HEK293 (cell line): ENCODE results near the gene ADNP.

Experiments used
- CTCF ChIA-PET: fragments of 350-600 bp; formaldehyde crosslinking; extraction: SDS; loops from one replicate; lab custom pipeline; 2021; ENCODE audit warnings: antibody characterized with exemption; lab: Yijun Ruan, JAX
- POLR2A ChIA-PET: fragments of 300-600 bp; formaldehyde crosslinking; extraction: SDS; loops from one replicate; lab custom pipeline; 2020; ENCODE audit warnings: antibody characterized with exemption, inconsistent platforms; lab: Yijun Ruan, JAX
- H3K27ac ChIP-seq: fragments of 200-500 bp; sonication (Bioruptor generic); 2 replicates; pipeline ENCODE4 v1.5.1; 2014; ENCODE audit warnings: low read depth, low read length, control low read depth, inconsistent platforms; ENCODE audit errors: extremely low read depth
- H3K36me3 ChIP-seq, 2 experiments: fragments of 200-500 bp in 1 of 2; sonication (Bioruptor generic) in 1 of 2; 1 replicate in 1 of 2; 2 replicates in 1 of 2; pipeline ENCODE4 v1.5.1; 2014 to 2017; ENCODE audit warnings: inconsistent platforms in 2 of 2, low read length in 2 of 2; ENCODE audit not compliant: control insufficient read depth in 2 of 2, insufficient read depth in 1 of 2
- H3K4me1 ChIP-seq: fragments of 200-500 bp; sonication (Bioruptor generic); 2 replicates; pipeline ENCODE4 v1.5.1; 2014; ENCODE audit warnings: mild to moderate bottlenecking, low read length, inconsistent platforms; ENCODE audit not compliant: control insufficient read depth, insufficient read depth
- H3K4me3 ChIP-seq: 2 replicates; pipeline ENCODE4 v1.5.1; 2011; ENCODE audit warnings: low read depth, mild to moderate bottlenecking, control low read depth, low read length, moderate library complexity
- H3K9me3 ChIP-seq: fragments of 200-500 bp; sonication (Bioruptor generic); 2 replicates; pipeline ENCODE4 v1.5.1; 2014; ENCODE audit warnings: low read depth, low read length, inconsistent platforms; ENCODE audit not compliant: control insufficient read depth, insufficient read depth
- AEBP2 ChIP-seq: fragments of 450-650 bp; formaldehyde crosslinking; IDR thresholded peaks from 2 replicates; pipeline ENCODE4 v1.5.1; 2016; ENCODE audit warnings: missing biosample characterization, missing genetic modification characterization, borderline replicate concordance
- BCL11A ChIP-seq: fragments of 450-650 bp; formaldehyde crosslinking; IDR thresholded peaks from 2 replicates; pipeline ENCODE4 v1.5.1; 2016; ENCODE audit warnings: low read depth, missing biosample characterization, missing genetic modification characterization
- HIC1 ChIP-seq: fragments of 450-650 bp; formaldehyde crosslinking; IDR thresholded peaks from 2 replicates; pipeline ENCODE4 v1.5.1; 2016; ENCODE audit warnings: missing biosample characterization, missing genetic modification characterization
- KLF9 ChIP-seq: fragments of 450-650 bp; formaldehyde crosslinking; IDR thresholded peaks from 2 replicates; pipeline ENCODE4 v1.5.1; 2016; ENCODE audit warnings: missing biosample characterization, missing genetic modification characterization, low read depth
- TCF7L2 ChIP-seq: IDR thresholded peaks from 2 replicates; pipeline ENCODE4 v1.6.1; 2011; ENCODE audit warnings: low read depth, mild to moderate bottlenecking, inconsistent platforms, low read length, moderate library complexity, borderline replicate concordance
- ZBTB11 ChIP-seq: fragments of 450-650 bp; formaldehyde crosslinking; conservative IDR thresholded peaks from 2 replicates; pipeline ENCODE4 v1.5.1; 2016; ENCODE audit warnings: low read depth, missing biosample characterization, missing genetic modification characterization
- ZBTB6 ChIP-seq: fragments of 450-650 bp; formaldehyde crosslinking; IDR thresholded peaks from 2 replicates; pipeline ENCODE4 v1.5.1; 2017; ENCODE audit warnings: missing biosample characterization, missing genetic modification characterization
- ZNF148 ChIP-seq: fragments of 450-650 bp; formaldehyde crosslinking; IDR thresholded peaks from 2 replicates; pipeline ENCODE4 v1.5.0; 2017; ENCODE audit warnings: missing biosample characterization, missing genetic modification characterization, borderline replicate concordance
- ZNF174 ChIP-seq: fragments of 450-650 bp; formaldehyde crosslinking; IDR thresholded peaks from 2 replicates; pipeline ENCODE4 v1.5.0; 2017; ENCODE audit warnings: missing biosample characterization, mild to moderate bottlenecking, missing genetic modification characterization
- ZNF19 ChIP-seq: fragments of 450-650 bp; formaldehyde crosslinking; IDR thresholded peaks from 2 replicates; pipeline ENCODE4; 2016; ENCODE audit warnings: missing biosample characterization, missing genetic modification characterization, low read depth
- ZNF394 ChIP-seq: fragments of 450-650 bp; formaldehyde crosslinking; IDR thresholded peaks from 2 replicates; pipeline ENCODE4 v1.5.1; 2016; ENCODE audit warnings: missing biosample characterization, missing genetic modification characterization, mild to moderate bottlenecking, moderate library complexity, borderline replicate concordance
- ZNF514 ChIP-seq: fragments of 450-650 bp; formaldehyde crosslinking; IDR thresholded peaks from 2 replicates; pipeline ENCODE4 v1.5.1; 2016; ENCODE audit warnings: missing biosample characterization, missing genetic modification characterization
- ZNF555 ChIP-seq: fragments of 450-650 bp; formaldehyde crosslinking; conservative IDR thresholded peaks from 2 replicates; pipeline ENCODE4 v1.5.1; 2017; ENCODE audit warnings: missing biosample characterization, mild to moderate bottlenecking, missing genetic modification characterization, inconsistent platforms
- ZNF776 ChIP-seq: fragments of 450-650 bp; formaldehyde crosslinking; IDR thresholded peaks from 2 replicates; pipeline ENCODE4 v1.5.0; 2017; ENCODE audit warnings: missing biosample characterization, missing genetic modification characterization, borderline replicate concordance
- ZSCAN18 ChIP-seq: fragments of 450-650 bp; formaldehyde crosslinking; IDR thresholded peaks from 2 replicates; pipeline ENCODE4 v1.5.1; 2016; ENCODE audit warnings: missing biosample characterization, missing genetic modification characterization
- ZSCAN23 ChIP-seq: fragments of 450-650 bp; formaldehyde crosslinking; IDR thresholded peaks from 2 replicates; pipeline ENCODE4 v1.5.1; 2016; ENCODE audit warnings: missing biosample characterization, missing genetic modification characterization

ADNP gene

GRCh38 chr20:50874758-50875665, 56.2 kb downstream of the ADNP start (continued):
- TF ChIP-seq ZBTB11 (tag by site-specific recombination) (no peak), ZNF19 (tag by site-specific recombination) (no peak), ZNF394 (tag by site-specific recombination) (no peak), ZNF514 (tag by site-specific recombination) (no peak)

- no peaks in the 10 kb centered on the region for H3K4me1 ChIP-seq
- no peak overlapping the region for H3K4me3 ChIP-seq
- H3K9me3 ChIP-seq: no peaks in the 10 kb centered on the region
- no peak overlapping the region for H3K27ac ChIP-seq
- POLR2A ChIA-PET: no interaction called here
- CTCF ChIA-PET: no interaction called here
- H3K36me3 ChIP-seq: peaks cover 0 to 10% of the 10 kb centered on the region in 2 experiments; a peak in 1 of 3 replicates
- no peak for TF ChIP-seq ZBTB6 (tag by site-specific recombination)
- no peak for TF ChIP-seq ZSCAN23 (tag by site-specific recombination)
- TF ChIP-seq ZNF776 (tag by site-specific recombination): no peak
- no peak for TF ChIP-seq ZNF148
- TF ChIP-seq ZNF174 (tag by site-specific recombination): no peak
- no peak for TF ChIP-seq KLF9
- no peak for TF ChIP-seq ZSCAN18 (tag by site-specific recombination)
- no peak for TF ChIP-seq BCL11A (tag by site-specific recombination)
- no peak for TF ChIP-seq HIC1 (tag by site-specific recombination)
- no peak for TF ChIP-seq AEBP2 (tag by site-specific recombination)
- TF ChIP-seq TCF7L2: no peak
- TF ChIP-seq ZNF555 (tag by site-specific recombination): no peak
Measured at GRCh38 chr20:50874111-50874757, 57.0 kb downstream of the ADNP start.
